GM23248 (cell line): ENCODE measurements around the gene SARNP.

Experiments used
- EZH2 ChIP-seq: fragments of 200-600 bp; sonication (generic); IDR thresholded peaks from 2 replicates; pipeline ENCODE4 v1.6.1; 2018; ENCODE audit warnings: antibody characterized with exemption, mild to moderate bottlenecking; ENCODE audit not compliant: insufficient read depth, poor library complexity, severe bottlenecking
- EZH2phosphoT487 ChIP-seq: fragments of 200-600 bp; sonication (generic); IDR thresholded peaks from 2 replicates; pipeline ENCODE4 v1.6.1; 2018; ENCODE audit warnings: antibody characterized with exemption, moderate library complexity, mild to moderate bottlenecking, low read depth; ENCODE audit not compliant: insufficient read depth

DNA sequence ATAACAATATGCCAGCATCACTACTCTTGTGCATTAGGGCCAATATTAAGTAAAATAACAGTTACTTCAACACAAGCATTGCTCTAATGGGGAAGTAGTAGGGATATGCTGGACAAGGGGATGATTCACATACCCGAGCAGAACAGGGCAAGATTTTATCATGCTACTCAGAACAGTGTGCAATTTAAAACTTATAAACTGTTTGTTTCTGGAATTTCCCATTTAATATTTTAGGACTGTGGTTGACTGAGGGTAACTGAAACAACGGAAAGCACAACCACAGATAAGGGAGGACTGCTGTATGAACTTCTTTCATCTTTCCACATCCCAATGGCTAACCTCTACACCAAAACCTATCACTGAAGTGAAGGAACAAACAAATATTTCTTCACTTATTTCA, 36.8 kb downstream of the SARNP start:
- TF ChIP-seq EZH2 (no peak), EZH2phosphoT487 (no peak)
